Liver (tissue), 9 donors: Measurements from ENCODE around the gene GUK1. TPM values are rescaled to one million over a fixed set of nuclear protein-coding genes. Genes with fewer than 3 reads are reported as not detected.

Source experiments
- DNase-seq: peaks from one replicate; pipeline ENCODE4 v3.0.0-alpha.2; 2017; ENCODE audit warnings: low spot score
- H3K27ac ChIP-seq, 2 donors: one replicate each; pipeline ENCODE4 v1.7.0; 2013; ENCODE audit warnings: inconsistent platforms in 2 of 2, low read length in 2 of 2, control low read depth in 1 of 2, low read depth in 1 of 2, mild to moderate bottlenecking in 1 of 2
- H3K27me3 ChIP-seq, 4 donors: one replicate each; pipeline versions ENCODE4 v1.6.1 to v1.7.0; 2013; ENCODE audit warnings: low read length in 3 of 4, inconsistent platforms in 1 of 4, mild to moderate bottlenecking in 1 of 4, moderate library complexity in 1 of 4; ENCODE audit not compliant: control insufficient read depth in 4 of 4, insufficient read depth in 4 of 4
- H3K36me3 ChIP-seq, 4 donors: one replicate each; pipeline versions ENCODE4 v1.6.1 to v1.7.0; 2013; ENCODE audit warnings: low read length in 3 of 4, mild to moderate bottlenecking in 3 of 4, low read depth in 1 of 4, moderate library complexity in 1 of 4; ENCODE audit not compliant: control insufficient read depth in 4 of 4, insufficient read depth in 3 of 4
- H3K4me1 ChIP-seq, 4 donors: one replicate each; pipeline versions ENCODE4 v1.6.1 to v1.7.0; 2013; ENCODE audit warnings: low read length in 3 of 4, mild to moderate bottlenecking in 3 of 4, moderate library complexity in 1 of 4; ENCODE audit not compliant: control insufficient read depth in 4 of 4, insufficient read depth in 4 of 4
- H3K4me3 ChIP-seq, 3 donors: one replicate each; pipeline versions ENCODE4 v1.6.1 to v1.7.0; 2013; ENCODE audit warnings: low read length in 3 of 3, control low read depth in 1 of 3, low read depth in 1 of 3, mild to moderate bottlenecking in 1 of 3
- H3K9ac ChIP-seq, 2 donors: one replicate each; pipeline ENCODE4 v1.7.0; 2013; ENCODE audit warnings: low read length in 2 of 2, mild to moderate bottlenecking in 2 of 2, moderate library complexity in 2 of 2, control low read depth in 1 of 2, low read depth in 1 of 2
- H3K9me3 ChIP-seq, 4 donors: one replicate each; pipeline versions ENCODE4 v1.6.1 to v1.7.0; 2013; ENCODE audit warnings: low read length in 3 of 4; ENCODE audit not compliant: control insufficient read depth in 4 of 4
- ATF3 ChIP-seq: IDR thresholded peaks from 2 replicates; pipeline ENCODE4 v1.6.1; 2016; ENCODE audit warnings: antibody characterized with exemption
- CTCF ChIP-seq: fragments of 150-350 bp; IDR thresholded peaks from 2 replicates; pipeline ENCODE4 v1.5.1; 2017; ENCODE audit warnings: improper control_type of control experiment, low read depth, low read length; ENCODE audit not compliant: missing input control
- EGR1 ChIP-seq, 2 donors: IDR thresholded peaks; 2 replicates each; pipeline ENCODE4 v1.6.1; 2016 to 2018; ENCODE audit warnings: antibody characterized with exemption in 2 of 2, low read depth in 2 of 2
- FOXA1 ChIP-seq: IDR thresholded peaks from 2 replicates; pipeline ENCODE4 v1.6.1; 2016; ENCODE audit warnings: antibody characterized with exemption
- FOXA2 ChIP-seq: IDR thresholded peaks from 2 replicates; pipeline ENCODE4 v1.6.1; 2016; ENCODE audit warnings: antibody characterized with exemption
- GABPA ChIP-seq, 2 donors: IDR thresholded peaks in 1 of 2; conservative IDR thresholded peaks in 1 of 2; 2 replicates each; pipeline ENCODE4 v1.6.1; 2016; ENCODE audit warnings: antibody characterized with exemption in 2 of 2, mild to moderate bottlenecking in 1 of 2, moderate library complexity in 1 of 2
- HNF4A ChIP-seq, 2 donors: conservative IDR thresholded peaks; 2 replicates each; pipeline ENCODE4 v1.6.1; 2016; ENCODE audit warnings: antibody characterized with exemption in 2 of 2, mild to moderate bottlenecking in 2 of 2
- HNF4G ChIP-seq: IDR thresholded peaks from 2 replicates; pipeline ENCODE4 v1.6.1; 2016; ENCODE audit warnings: antibody characterized with exemption
- JUND ChIP-seq, 2 donors: IDR thresholded peaks; 2 replicates each; pipeline ENCODE4 v1.6.1; 2016; ENCODE audit warnings: antibody characterized with exemption in 2 of 2
- RAD21 ChIP-seq, 2 donors: IDR thresholded peaks; 2 replicates each; pipeline ENCODE4 v1.6.1; 2016; ENCODE audit warnings: antibody characterized with exemption in 2 of 2, mild to moderate bottlenecking in 2 of 2
- REST ChIP-seq: IDR thresholded peaks from 2 replicates; pipeline ENCODE4 v1.6.1; 2016; ENCODE audit warnings: antibody characterized with exemption, mild to moderate bottlenecking
- RXRA ChIP-seq, 2 donors: IDR thresholded peaks; 2 replicates each; pipeline ENCODE4 v1.6.1; 2017 to 2018; ENCODE audit warnings: antibody characterized with exemption in 2 of 2, mild to moderate bottlenecking in 1 of 2
- TAF1 ChIP-seq: conservative IDR thresholded peaks from 2 replicates; pipeline ENCODE4 v1.6.1; 2016; ENCODE audit warnings: antibody characterized with exemption, mild to moderate bottlenecking
- ZBTB33 ChIP-seq: IDR thresholded peaks from 2 replicates; pipeline ENCODE4 v1.6.1; 2016; ENCODE audit warnings: antibody characterized with exemption
- WGBS: extraction: QIAGEN DNeasy Blood & Tissue Kit; methylation state at CpG from one replicate; pipeline ENCODE4 v1.1.7; 2013; 5-methylcytosine and 5-hydroxymethylcytosine counted together
- polyA plus RNA-seq, 2 donors: library from polyadenylated mRNA; stranded (reverse) in 1 of 2; unstranded in 1 of 2; fragments of 200-250 nt in 1 of 2; fragments of >200 nt in 1 of 2; fragmentation: Nextera tagmentation in 1 of 2; extraction: Ambion mirVana in 1 of 2; gene quantifications; one replicate each; pipeline versions ENCODE4 v1.2.1 to v1.2.3, GENCODE V29; 2013 to 2015
- total RNA-seq, 2 donors: library from RNA; depleted of rRNA; stranded (reverse); fragments of >200 nt; gene quantifications; one replicate each; pipeline ENCODE4 v1.2.3, GENCODE V29; 2014
- donor health status: healthy.
- donor health status: healthy.
- donor health status: healthy.
- donor health status: healthy.
- donor health status: healthy.

The GUK1 gene
- total and polyA plus RNA-seq, 4 donors: 147 to 251 (median 216) TPM

- H3K9ac ChIP-seq: no peak overlapping the region
- H3K4me1 ChIP-seq: peaks cover 9 to 36% (median 21%) of the 10 kb centered on the region in 4 donors
- TF ChIP-seq FOXA1: no peak
- TF ChIP-seq HNF4G: no peak
- no peak for TF ChIP-seq JUND (IDR thresholded peaks at IDR 0.05)
- no peak for TF ChIP-seq TAF1
- no peak for TF ChIP-seq RXRA (IDR thresholded peaks at IDR 0.05)
- TF ChIP-seq FOXA2: no peak
- TF ChIP-seq GABPA (IDR thresholded peaks at IDR 0.05 in 1 of 2, conservative IDR thresholded peaks at IDR 0.05 in 1 of 2): no peak
- no peak for TF ChIP-seq REST
- TF ChIP-seq ZBTB33: no peak
- no peak for TF ChIP-seq ATF3
- TF ChIP-seq RAD21 (IDR thresholded peaks at IDR 0.05): no peak
- TF ChIP-seq CTCF: no peak
- TF ChIP-seq EGR1 (IDR thresholded peaks at IDR 0.05; ENCODE audit: low read depth in 2 of 2): no peak
- no peak for TF ChIP-seq HNF4A (conservative IDR thresholded peaks at IDR 0.05)
- no peaks in the 10 kb centered on the region for H3K27me3 ChIP-seq
- H3K9me3 ChIP-seq: peaks cover 0 to 12% (median 7%) of the 10 kb centered on the region in 4 donors
- peaks cover 7 to 28% (median 23%) of the 10 kb centered on the region in 4 donors for H3K36me3 ChIP-seq
- no peak for DNase-seq
- no peak overlapping the region for H3K4me3 ChIP-seq
- WGBS: 97% methylated on average over 13 of the region's 13 CpGs
- H3K27ac ChIP-seq: no peak overlapping the region
Observed at GRCh38 chr1:228094432-228095016, 45.6 kb upstream of the GUK1 start.

GRCh38 chr1:228095161-228095560, 44.9 kb upstream of the GUK1 start:
- H3K9ac ChIP-seq: no peak overlapping the region
- 98% methylated on average over 4 of the region's 4 CpGs for WGBS
- H3K4me3 ChIP-seq: no peak overlapping the region
- peaks cover 5 to 29% (median 14%) of the 10 kb centered on the region in 4 donors for H3K4me1 ChIP-seq
- H3K27me3 ChIP-seq: no peaks in the 10 kb centered on the region
- TF ChIP-seq JUND (IDR thresholded peaks at IDR 0.05): no peak
- peaks cover 0 to 12% (median 7%) of the 10 kb centered on the region in 4 donors for H3K9me3 ChIP-seq
- H3K36me3 ChIP-seq: peaks cover 9 to 34% (median 23%) of the 10 kb centered on the region in 4 donors
- no peak overlapping the region for H3K27ac ChIP-seq
- DNase-seq: no peak
